GM10248 (cell line): ENCODE results near the gene TNS1.

ENCODE experiments used
- CTCF ChIA-PET: fragments of 300-600 bp; sonication (Branson Sonifier 250); formaldehyde crosslinking; extraction: SDS; loops from one replicate; lab custom pipeline; 2021; ENCODE audit warnings: antibody characterized with exemption; lab: Yijun Ruan, JAX
- POLR2A ChIA-PET: fragments of 350-650 bp; sonication (Branson Sonifier 250); formaldehyde crosslinking; extraction: SDS; loops from one replicate; lab custom pipeline; 2020; ENCODE audit warnings: antibody characterized with exemption; lab: Yijun Ruan, JAX
- DNase-seq: peaks from one replicate; pipeline ENCODE4 v3.0.0; 2012; ENCODE audit errors: extremely low spot score
- CTCF ChIP-seq: IDR thresholded peaks from 2 replicates; pipeline ENCODE4 v1.5.1; 2012; ENCODE audit warnings: mild to moderate bottlenecking, low read depth; ENCODE audit errors: extremely low read depth, missing control alignments, control extremely low read depth

Gene TNS1

DNA sequence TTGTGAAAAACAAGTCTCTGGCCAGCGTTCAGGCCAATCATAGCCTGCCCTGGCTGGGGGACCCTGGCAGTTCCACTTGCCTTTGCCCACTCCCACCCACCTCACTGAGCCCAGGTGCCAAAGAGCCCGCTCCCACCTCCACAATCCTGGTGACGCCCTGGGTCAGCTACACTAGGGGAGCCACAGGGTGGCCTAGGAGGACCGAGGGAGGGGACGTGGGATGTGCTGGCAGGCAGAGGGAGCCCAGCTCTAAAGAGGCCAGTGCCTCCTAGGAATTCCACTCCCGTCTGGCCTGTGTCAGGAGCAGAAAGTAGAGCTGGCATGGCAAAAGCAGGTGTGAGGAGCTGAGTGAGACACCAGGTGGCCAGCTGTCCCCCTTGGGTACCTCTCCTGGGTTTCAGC is 49.3 kb downstream of the TNS1 start:
- no peak for DNase-seq
- CTCF ChIA-PET, result interaction anchor here (1.0 to 2.2 kb wide), 5 partner anchors 10 to 120 kb away, joined by 3 to 6 read pairs (median 3); no protein-coding TSS in a partner anchor
- TF ChIP-seq CTCF, result no peak

DNA sequence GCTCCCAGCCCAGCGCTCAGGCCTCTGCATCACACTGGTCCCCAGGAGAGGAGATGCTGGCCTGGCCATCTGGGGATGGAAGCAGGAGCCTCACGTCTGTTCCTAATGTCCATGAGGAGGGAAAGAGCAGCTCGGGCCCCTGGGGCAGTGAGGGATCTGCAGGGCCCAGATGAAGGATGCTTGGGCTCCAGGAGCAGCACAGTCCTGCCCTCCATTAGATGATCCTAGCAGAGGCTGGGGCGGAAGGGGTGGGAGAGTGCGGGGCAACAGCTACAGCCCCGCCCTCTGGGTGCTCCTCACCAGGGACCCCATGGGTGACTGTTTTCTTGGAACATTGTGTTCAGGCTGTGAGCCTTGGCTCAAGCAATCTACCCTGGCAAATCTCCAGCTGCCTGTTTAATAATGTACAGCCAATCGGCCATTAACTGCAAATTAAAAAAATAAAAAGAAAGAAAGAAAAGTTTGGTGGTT is 49.7 kb downstream of the TNS1 start:
- DNase-seq, result no peak
- no peak for TF ChIP-seq CTCF
- POLR2A ChIA-PET, result no interaction called here
- CTCF ChIA-PET, result interaction anchor here (1.0 to 2.2 kb wide), 5 partner anchors 10 to 121 kb away, joined by 3 to 6 read pairs (median 3); no protein-coding TSS in a partner anchor

More for the DNA sequence above, 49.3 kb downstream of the TNS1 start:
- POLR2A ChIA-PET, result no interaction called here

DNA sequence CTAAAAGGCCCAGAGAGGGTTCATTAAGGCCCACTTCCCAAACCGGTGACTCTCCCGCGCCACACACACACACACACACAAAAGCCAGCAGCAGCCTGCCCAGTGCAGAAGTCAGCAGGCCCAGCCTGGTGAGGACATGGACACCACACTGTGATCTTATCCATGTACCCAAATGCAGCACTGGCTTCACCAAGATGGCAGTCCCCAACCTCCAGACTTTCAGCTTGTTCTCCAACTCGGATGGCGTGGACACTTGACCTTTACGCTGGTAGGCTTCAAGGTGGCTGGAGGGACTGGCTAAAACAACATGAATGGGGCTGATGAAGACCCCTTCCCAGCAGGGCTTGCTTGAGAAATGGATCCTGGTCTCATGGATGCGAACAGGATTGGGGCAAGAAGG is 50.4 kb downstream of the TNS1 start:
- ChIA-PET POLR2A (no interaction called here), CTCF (interaction anchor here (2.1 kb wide), 1 partner anchor 11 kb away, joined by 5 read pairs; no protein-coding TSS in a partner anchor)
- TF ChIP-seq CTCF, result no peak
- DNase-seq, result no peak

DNA sequence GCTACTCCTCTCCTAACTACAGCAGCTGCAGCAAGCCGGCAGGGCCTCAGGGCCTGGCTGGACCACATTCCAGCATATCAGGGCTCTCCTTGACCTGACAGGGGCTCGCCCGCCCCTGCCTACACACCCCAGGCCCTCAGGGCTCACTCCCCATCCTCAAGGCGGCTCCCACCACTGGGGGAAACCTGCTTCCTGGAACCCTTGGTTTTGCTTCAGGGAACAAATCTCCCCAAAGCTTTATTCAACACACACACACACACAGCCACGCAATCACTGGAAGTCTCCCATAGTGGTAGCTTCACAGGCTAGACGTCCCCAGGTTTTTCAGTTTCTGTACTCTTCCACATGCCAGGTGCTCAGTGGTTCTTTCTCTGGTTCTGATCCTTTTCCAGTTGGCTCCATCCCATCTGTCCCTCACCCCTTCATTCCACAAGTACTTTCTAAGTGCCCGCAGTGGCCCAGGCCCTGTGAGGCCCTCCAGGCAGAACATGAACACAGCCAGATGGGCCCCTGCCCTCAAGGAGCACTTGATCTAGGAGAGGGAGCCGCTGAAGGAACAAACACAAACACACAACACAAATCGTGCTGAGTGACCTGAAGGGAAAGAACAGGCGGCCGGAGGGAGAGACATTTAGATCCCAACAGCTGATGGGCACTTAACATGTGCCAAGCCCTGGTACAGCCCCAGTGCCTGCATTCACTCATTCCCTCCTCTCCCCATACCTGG is 51.1 kb downstream of the TNS1 start:
- no peak for TF ChIP-seq CTCF
- DNase-seq, result no peak
- POLR2A ChIA-PET, result no interaction called here
- CTCF ChIA-PET, result interaction anchor here (1.0 to 1.7 kb wide), 5 partner anchors 12 to 166 kb away, joined by 3 to 5 read pairs (median 3); no protein-coding TSS in a partner anchor

DNA sequence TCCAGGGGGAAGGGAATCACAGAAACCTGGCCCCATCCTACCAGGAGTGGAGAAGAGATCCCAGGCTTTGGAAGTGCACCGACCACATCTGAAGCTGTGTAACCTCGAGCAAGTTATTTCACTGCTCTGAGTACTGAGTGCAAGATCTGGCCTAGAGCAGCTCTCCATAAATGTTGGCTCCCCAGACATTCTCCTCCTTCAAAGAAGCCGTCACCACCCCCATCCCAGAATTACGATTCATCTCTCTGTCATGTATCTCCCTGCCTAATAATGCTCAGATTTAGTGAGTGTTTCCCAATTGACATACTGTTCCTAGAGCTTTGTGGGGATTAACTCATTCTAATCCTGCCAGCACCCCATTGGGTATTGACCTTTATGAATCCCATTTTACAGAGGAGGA is 51.7 kb downstream of the TNS1 start:
- ChIA-PET POLR2A (no interaction called here), CTCF (interaction anchor here (1.0 to 1.7 kb wide), 5 partner anchors 12 to 165 kb away, joined by 3 to 5 read pairs (median 3); no protein-coding TSS in a partner anchor)
- DNase-seq, result no peak
- no peak for TF ChIP-seq CTCF

DNA sequence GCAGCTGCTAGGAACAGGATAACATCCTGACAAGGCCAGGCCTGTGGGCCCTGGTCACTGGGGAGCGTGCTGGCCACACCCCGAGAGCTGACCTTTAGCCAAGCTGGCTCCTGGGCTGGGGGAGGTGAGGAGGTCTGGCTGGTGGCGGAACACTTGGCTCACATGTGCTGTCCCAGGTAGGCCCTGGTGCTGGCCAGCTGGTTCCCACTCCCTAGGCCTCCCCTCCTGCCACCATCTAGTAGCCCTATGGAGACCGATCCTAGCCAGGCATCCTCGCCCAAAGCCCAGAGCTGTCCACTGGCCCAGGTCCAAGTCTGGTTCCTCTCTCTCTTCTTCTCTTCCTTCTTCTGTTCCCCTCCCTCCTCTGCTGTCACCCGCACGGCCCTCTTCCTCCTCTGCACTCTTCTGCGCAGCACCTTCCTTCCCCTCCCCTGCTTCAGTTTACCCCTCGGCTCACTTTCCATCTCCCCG is 52.4 kb downstream of the TNS1 start:
- ChIA-PET CTCF (interaction anchor here (1.0 to 1.7 kb wide), 4 partner anchors 11 to 164 kb away, joined by 3 to 5 read pairs (median 3); no protein-coding TSS in a partner anchor), POLR2A (no interaction called here)
- DNase-seq, result no peak
- TF ChIP-seq CTCF, result no peak
